Measurements from ENCODE around the gene AFF3. TPM values are rescaled to one million over a fixed set of nuclear protein-coding genes. Genes with fewer than 3 reads are reported as not detected.

AFF3 gene
- total and polyA plus RNA-seq, 9 donors = 2.4 to 7.2 (median 3.7) TPM

- no peak overlapping the region for H3K27ac ChIP-seq (ENCODE audit: low read length)
Measured at GRCh38 chr2:99900556-99900955, 241.8 kb downstream of the AFF3 start.

GRCh38 chr2:99899882-99900281, 242.5 kb downstream of the AFF3 start:
- no peaks in the 10 kb centered on the region for H3K9me3 ChIP-seq (replicated peaks; ENCODE audit: control insufficient read depth, low read depth, low read length)
- peaks cover 12% of the 10 kb centered on the region for H3K4me1 ChIP-seq (ENCODE audit: control insufficient read depth, insufficient read depth, low read length)
- no peak overlapping the region for H3K4me3 ChIP-seq (ENCODE audit: low read length)
- H3K27me3 ChIP-seq (ENCODE audit: control insufficient read depth, insufficient read depth, low read length) = no peaks in the 10 kb centered on the region
- H3K27ac ChIP-seq (ENCODE audit: low read length) = no peak overlapping the region
- WGBS (ENCODE audit: insufficient coverage) = 30% methylated on average over 2 of the region's 3 CpGs
- H3K36me3 ChIP-seq (ENCODE audit: control insufficient read depth, insufficient read depth, low read length) = no peaks in the 10 kb centered on the region
- peak; percentile 20 for DNase-seq

More at GRCh38 chr2:99900556-99900955, 241.8 kb downstream of the AFF3 start:
- H3K27me3 ChIP-seq (ENCODE audit: control insufficient read depth, insufficient read depth, low read length) = no peaks in the 10 kb centered on the region
- no peak overlapping the region for H3K4me3 ChIP-seq (ENCODE audit: low read length)
- DNase-seq = peak; percentile 79
- H3K9me3 ChIP-seq (replicated peaks; ENCODE audit: control insufficient read depth, low read depth, low read length) = no peaks in the 10 kb centered on the region
- H3K4me1 ChIP-seq (ENCODE audit: control insufficient read depth, insufficient read depth, low read length) = peaks cover 12% of the 10 kb centered on the region
- H3K36me3 ChIP-seq (ENCODE audit: control insufficient read depth, insufficient read depth, low read length) = no peaks in the 10 kb centered on the region
- WGBS (ENCODE audit: insufficient coverage) = 81% methylated on average over 6 of the region's 7 CpGs

DNA sequence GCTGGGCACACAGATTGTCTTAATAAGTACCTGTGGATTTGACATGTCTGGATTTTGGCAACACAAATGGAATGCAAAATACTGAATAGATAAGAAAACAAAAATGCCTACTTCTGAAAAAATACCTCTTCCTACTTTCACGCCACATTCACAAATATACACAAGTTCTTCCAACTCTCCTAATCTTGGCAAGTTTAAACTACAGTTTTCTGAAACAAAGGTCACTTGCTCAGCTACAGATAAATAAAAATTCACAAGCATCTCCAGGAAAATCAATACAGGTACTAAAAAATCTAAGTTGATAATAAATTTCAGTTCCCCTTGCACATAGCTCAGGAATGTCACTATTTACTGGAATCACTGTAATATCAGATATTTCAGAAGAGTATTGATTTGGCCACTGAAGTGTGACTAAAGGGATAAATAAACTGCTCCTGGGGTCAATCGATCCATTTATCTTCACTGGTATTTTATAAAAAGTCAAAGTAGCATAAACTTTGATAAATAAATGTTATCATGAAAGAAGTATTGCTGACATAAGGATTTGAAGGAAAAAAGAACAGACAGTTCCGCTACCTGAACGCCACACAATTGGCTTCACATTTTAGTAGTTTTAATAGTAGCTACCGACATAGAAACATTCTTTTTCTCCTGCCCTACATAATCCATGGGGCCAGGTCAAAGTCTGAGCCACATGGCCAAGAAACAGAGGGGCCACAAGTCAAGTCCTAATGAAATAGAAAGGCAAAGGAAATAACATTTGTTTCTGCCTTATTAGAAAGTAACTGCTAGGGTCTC, 243.1 kb downstream of the AFF3 start:
- peaks cover 12% of the 10 kb centered on the region for H3K4me1 ChIP-seq (ENCODE audit: control insufficient read depth, insufficient read depth, low read length)
- H3K4me3 ChIP-seq (ENCODE audit: low read length) = no peak overlapping the region
- WGBS (ENCODE audit: insufficient coverage) = no CpG with 5 or more reads among the region's 5 CpGs
- no peaks in the 10 kb centered on the region for H3K36me3 ChIP-seq (ENCODE audit: control insufficient read depth, insufficient read depth, low read length)
- DNase-seq = no peak
- no peaks in the 10 kb centered on the region for H3K27me3 ChIP-seq (ENCODE audit: control insufficient read depth, insufficient read depth, low read length)
- H3K9me3 ChIP-seq (replicated peaks; ENCODE audit: control insufficient read depth, low read depth, low read length) = no peaks in the 10 kb centered on the region
- no peak overlapping the region for H3K27ac ChIP-seq (ENCODE audit: low read length)

GRCh38 chr2:99898336-99899048, 243.9 kb downstream of the AFF3 start:
- peak; percentile 32 for DNase-seq
- Histone ChIP-seq H3K27me3 (ENCODE audit: control insufficient read depth, insufficient read depth, low read length) (no peaks in the 10 kb centered on the region), H3K9me3 (replicated peaks; ENCODE audit: control insufficient read depth, low read depth, low read length) (no peaks in the 10 kb centered on the region), H3K4me1 (ENCODE audit: control insufficient read depth, insufficient read depth, low read length) (peaks cover 12% of the 10 kb centered on the region), H3K27ac (ENCODE audit: low read length) (no peak overlapping the region), H3K4me3 (ENCODE audit: low read length) (no peak overlapping the region), H3K36me3 (ENCODE audit: control insufficient read depth, insufficient read depth, low read length) (no peaks in the 10 kb centered on the region)
- WGBS (ENCODE audit: insufficient coverage) = 89% methylated on average over 11 of the region's 12 CpGs

- WGBS (ENCODE audit: insufficient coverage) = 81% methylated on average over 6 of the region's 7 CpGs
- peaks cover 4% of the 10 kb centered on the region for H3K4me1 ChIP-seq (ENCODE audit: control insufficient read depth, insufficient read depth, low read length)
- H3K4me3 ChIP-seq (ENCODE audit: low read length) = no peak overlapping the region
- peak; percentile 35 for DNase-seq
- no peaks in the 10 kb centered on the region for H3K9me3 ChIP-seq (replicated peaks; ENCODE audit: control insufficient read depth, low read depth, low read length)
- no peak overlapping the region for H3K27ac ChIP-seq (ENCODE audit: low read length)
- no peaks in the 10 kb centered on the region for H3K27me3 ChIP-seq (ENCODE audit: control insufficient read depth, insufficient read depth, low read length)
- H3K36me3 ChIP-seq (ENCODE audit: control insufficient read depth, insufficient read depth, low read length) = no peaks in the 10 kb centered on the region
Measured at GRCh38 chr2:99891428-99891780, 251.0 kb downstream of the AFF3 start.

- no peaks in the 10 kb centered on the region for H3K36me3 ChIP-seq (ENCODE audit: control insufficient read depth, insufficient read depth, low read length)
Measured at GRCh38 chr2:99890568-99891427, 251.6 kb downstream of the AFF3 start.

DNA sequence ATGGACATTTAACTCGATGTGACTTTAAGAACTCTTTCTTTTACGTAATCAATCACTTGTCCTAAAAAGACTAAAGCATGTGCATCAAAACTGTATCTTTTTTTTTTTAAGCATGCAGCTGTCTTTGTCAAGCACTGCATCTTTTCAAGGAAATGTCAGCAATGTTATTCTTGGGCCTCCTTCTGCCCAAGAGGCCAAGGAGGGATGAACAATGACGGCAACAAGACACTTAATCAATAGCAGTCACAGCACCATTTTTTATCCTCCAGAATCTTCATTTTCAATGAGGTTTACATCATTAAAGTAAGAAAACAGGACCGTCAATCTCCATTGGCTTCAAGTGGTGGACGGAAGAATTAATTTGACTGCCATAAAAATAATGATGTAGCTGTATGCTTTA, 253.8 kb downstream of the AFF3 start:
- no peak overlapping the region for H3K4me3 ChIP-seq (ENCODE audit: low read length)
- no peaks in the 10 kb centered on the region for H3K9me3 ChIP-seq (replicated peaks; ENCODE audit: control insufficient read depth, low read depth, low read length)
- peak; percentile 34 for DNase-seq
- no peaks in the 10 kb centered on the region for H3K27me3 ChIP-seq (ENCODE audit: control insufficient read depth, insufficient read depth, low read length)
- H3K36me3 ChIP-seq (ENCODE audit: control insufficient read depth, insufficient read depth, low read length) = no peaks in the 10 kb centered on the region
- no peak overlapping the region for H3K27ac ChIP-seq (ENCODE audit: low read length)
- no CpG with 5 or more reads among the region's 5 CpGs for WGBS (ENCODE audit: insufficient coverage)
- peaks cover 4% of the 10 kb centered on the region for H3K4me1 ChIP-seq (ENCODE audit: control insufficient read depth, insufficient read depth, low read length)

More at GRCh38 chr2:99890568-99891427, 251.6 kb downstream of the AFF3 start:
- Histone ChIP-seq H3K4me3 (ENCODE audit: low read length) (no peak overlapping the region), H3K27ac (ENCODE audit: low read length) (no peak overlapping the region), H3K27me3 (ENCODE audit: control insufficient read depth, insufficient read depth, low read length) (no peaks in the 10 kb centered on the region), H3K4me1 (ENCODE audit: control insufficient read depth, insufficient read depth, low read length) (peaks cover 4% of the 10 kb centered on the region), H3K9me3 (replicated peaks; ENCODE audit: control insufficient read depth, low read depth, low read length) (no peaks in the 10 kb centered on the region)
- DNase-seq = no peak
- WGBS (ENCODE audit: insufficient coverage) = 73% methylated on average over 7 of the region's 10 CpGs

DNA sequence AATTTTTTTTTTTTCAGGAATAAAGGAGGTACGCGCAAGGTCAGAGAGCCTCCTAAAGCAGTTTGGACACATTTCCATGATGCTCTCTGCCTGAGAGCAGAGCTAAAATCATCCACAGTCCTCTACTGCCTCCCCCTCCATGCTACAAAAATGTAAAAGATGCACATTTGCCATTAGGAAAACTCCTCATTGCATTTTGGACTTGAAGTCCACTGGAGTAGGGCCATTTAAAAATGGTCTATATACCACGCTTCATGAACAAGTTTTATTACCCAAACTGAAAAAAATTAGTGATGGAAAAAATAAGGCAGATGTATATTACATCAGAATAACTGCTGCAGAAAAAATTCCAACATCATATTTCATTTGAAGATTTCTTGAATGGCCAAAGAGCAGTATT, 256.0 kb downstream of the AFF3 start:
- Histone ChIP-seq H3K4me1 (ENCODE audit: control insufficient read depth, insufficient read depth, low read length) (peaks cover 14% of the 10 kb centered on the region), H3K4me3 (ENCODE audit: low read length) (no peak overlapping the region), H3K27ac (ENCODE audit: low read length) (peak overlapping the region; percentile 9), H3K9me3 (replicated peaks; ENCODE audit: control insufficient read depth, low read depth, low read length) (no peaks in the 10 kb centered on the region), H3K36me3 (ENCODE audit: control insufficient read depth, insufficient read depth, low read length) (no peaks in the 10 kb centered on the region), H3K27me3 (ENCODE audit: control insufficient read depth, insufficient read depth, low read length) (no peaks in the 10 kb centered on the region)
- WGBS (ENCODE audit: insufficient coverage) = no CpG with 5 or more reads among the region's 3 CpGs
- DNase-seq = peak; percentile 89

DNA sequence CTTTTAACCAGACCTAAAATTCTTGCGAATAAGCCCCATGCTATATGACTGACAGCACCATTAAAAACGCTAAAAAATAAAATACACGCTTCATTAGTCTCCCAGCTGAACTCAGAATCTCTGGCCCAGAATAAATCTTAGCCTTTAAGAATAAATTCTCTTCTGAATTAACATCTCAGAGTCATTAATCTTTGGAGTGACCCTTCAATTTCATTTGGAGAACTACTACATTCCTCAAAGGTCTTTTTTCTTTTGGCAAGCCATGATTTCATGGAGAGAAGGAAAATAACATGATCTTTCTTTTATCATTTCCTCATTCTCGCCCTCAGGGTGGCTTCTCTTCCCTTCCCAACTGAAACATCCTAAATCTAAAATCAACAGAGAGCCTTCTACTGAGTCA, 259.0 kb downstream of the AFF3 start:
- Histone ChIP-seq H3K4me3 (ENCODE audit: low read length) (no peak overlapping the region), H3K27me3 (ENCODE audit: control insufficient read depth, insufficient read depth, low read length) (no peaks in the 10 kb centered on the region), H3K4me1 (ENCODE audit: control insufficient read depth, insufficient read depth, low read length) (peaks cover 12% of the 10 kb centered on the region), H3K9me3 (replicated peaks; ENCODE audit: control insufficient read depth, low read depth, low read length) (no peaks in the 10 kb centered on the region), H3K27ac (ENCODE audit: low read length) (no peak overlapping the region), H3K36me3 (ENCODE audit: control insufficient read depth, insufficient read depth, low read length) (no peaks in the 10 kb centered on the region)
- DNase-seq = peak; percentile 31
- 58% methylated on average over 2 of the region's 4 CpGs for WGBS (ENCODE audit: insufficient coverage)

All from muscle of leg (tissue), 11 donors.